ENCODE data around the gene NTNG1. TPM values are rescaled to one million over a fixed set of nuclear protein-coding genes. Genes with fewer than 3 reads are reported as not detected.

Gene NTNG1
- total RNA-seq, 2 donors from 2014 or later, result 2.5 to 2.6 TPM

DNA sequence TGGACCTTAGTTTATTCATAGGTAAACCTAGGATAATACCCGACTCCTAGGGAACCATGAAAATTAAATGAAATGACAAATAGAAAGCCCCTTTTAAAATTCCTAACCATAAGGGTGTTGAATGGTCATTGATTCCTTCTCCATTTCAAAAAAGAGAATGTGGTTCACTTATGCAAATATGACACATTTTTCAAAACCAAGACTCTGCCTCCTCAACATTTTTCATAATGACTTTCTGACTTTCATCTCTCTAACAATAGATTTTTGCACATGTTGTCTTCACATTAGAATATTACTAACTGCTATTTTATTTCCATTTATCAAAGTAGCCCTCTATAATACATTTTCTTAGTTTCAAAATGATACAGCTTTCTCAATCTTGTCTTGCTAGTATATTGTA, 169.1 kb downstream of the NTNG1 start:
- DNase-seq, result no peak
- H3K4me1 Mint-ChIP-seq, result no peaks in the 10 kb centered on the region
- TF ChIP-seq, protein P1, sequence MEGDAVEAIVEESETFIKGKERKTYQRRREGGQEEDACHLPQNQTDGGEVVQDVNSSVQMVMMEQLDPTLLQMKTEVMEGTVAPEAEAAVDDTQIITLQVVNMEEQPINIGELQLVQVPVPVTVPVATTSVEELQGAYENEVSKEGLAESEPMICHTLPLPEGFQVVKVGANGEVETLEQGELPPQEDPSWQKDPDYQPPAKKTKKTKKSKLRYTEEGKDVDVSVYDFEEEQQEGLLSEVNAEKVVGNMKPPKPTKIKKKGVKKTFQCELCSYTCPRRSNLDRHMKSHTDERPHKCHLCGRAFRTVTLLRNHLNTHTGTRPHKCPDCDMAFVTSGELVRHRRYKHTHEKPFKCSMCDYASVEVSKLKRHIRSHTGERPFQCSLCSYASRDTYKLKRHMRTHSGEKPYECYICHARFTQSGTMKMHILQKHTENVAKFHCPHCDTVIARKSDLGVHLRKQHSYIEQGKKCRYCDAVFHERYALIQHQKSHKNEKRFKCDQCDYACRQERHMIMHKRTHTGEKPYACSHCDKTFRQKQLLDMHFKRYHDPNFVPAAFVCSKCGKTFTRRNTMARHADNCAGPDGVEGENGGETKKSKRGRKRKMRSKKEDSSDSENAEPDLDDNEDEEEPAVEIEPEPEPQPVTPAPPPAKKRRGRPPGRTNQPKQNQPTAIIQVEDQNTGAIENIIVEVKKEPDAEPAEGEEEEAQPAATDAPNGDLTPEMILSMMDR (conservative IDR thresholded peaks at IDR 0.05), result no peak
- no peaks in the 10 kb centered on the region for H3K9me3 Mint-ChIP-seq
- WGBS, 2 experiments (ENCODE audit: insufficient coverage in 1 of 2, insufficient read length in 1 of 2), result 78% methylated on average over 1 of the region's 1 CpG; no CpG with 5 or more reads in 1 of the 2 experiments
- H3K27ac ChIP-seq (ENCODE audit: low read depth, low read length), result no peak overlapping the region
- H3K4me3 Mint-ChIP-seq, result no peak overlapping the region
- H3K36me3 ChIP-seq (ENCODE audit: control insufficient read depth, insufficient read depth, low read length), result no peaks in the 10 kb centered on the region
- H3K9ac ChIP-seq (ENCODE audit: extremely low read depth, low read length, poor library complexity, severe bottlenecking), result no peak overlapping the region
- H3K4me1 ChIP-seq (ENCODE audit: control insufficient read depth, insufficient read depth, low read length), result no peaks in the 10 kb centered on the region
- no peaks in the 10 kb centered on the region for H3K36me3 Mint-ChIP-seq (ENCODE audit: low read depth)
- H3K27me3 Mint-ChIP-seq (ENCODE audit: insufficient read depth), result no peaks in the 10 kb centered on the region
- no peak overlapping the region for H3K4me3 ChIP-seq (ENCODE audit: low read length)
- H3K9me3 ChIP-seq (ENCODE audit: control insufficient read depth, low read length), result no peaks in the 10 kb centered on the region
- H3K27me3 ChIP-seq (ENCODE audit: control insufficient read depth, insufficient read depth, low read length, poor library complexity, severe bottlenecking), result no peaks in the 10 kb centered on the region
- H3K27ac Mint-ChIP-seq, result no peak overlapping the region

DNA sequence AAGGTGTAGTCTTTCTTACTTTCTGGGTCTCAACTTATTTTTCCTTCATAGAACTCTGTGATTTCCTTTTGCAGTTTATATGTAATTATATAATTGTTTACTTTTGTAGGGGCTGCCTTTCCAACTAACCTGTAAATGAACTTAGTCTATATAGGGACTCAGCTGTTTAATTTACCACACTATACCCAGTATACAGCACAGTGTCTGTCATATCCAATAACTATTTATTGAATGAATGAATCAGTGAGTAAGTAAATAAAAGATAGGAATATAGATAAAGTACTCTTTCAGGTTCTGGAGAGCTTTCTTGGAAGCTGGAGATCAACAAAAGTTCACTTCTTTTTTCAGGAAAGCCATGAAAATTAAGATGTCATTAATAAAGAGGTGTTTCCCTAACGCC, 174.8 kb downstream of the NTNG1 start:
- Mint-ChIP-seq H3K27ac (no peak overlapping the region), H3K4me1 (no peaks in the 10 kb centered on the region)

DNA sequence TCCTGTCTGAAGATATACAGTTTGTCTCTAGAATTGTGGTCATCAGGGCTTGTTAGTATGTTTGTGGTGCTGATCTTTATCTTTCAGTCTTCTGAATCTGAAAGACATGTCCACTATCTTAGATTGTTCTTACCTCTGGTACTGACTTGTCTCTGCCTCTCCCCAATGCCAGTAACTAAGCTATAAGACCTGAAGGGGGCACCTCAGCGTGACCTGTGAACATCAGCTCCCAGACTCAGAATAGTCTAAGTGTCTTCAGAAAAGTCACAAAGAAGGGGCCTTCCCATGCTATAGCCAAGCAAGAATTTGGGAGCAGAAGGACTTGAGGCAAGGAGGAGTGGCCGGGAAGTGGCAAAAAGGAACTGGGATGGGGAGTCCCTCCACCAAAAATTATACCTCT, 178.1 kb downstream of the NTNG1 start:
- TF ChIP-seq, protein P1 (conservative IDR thresholded peaks at IDR 0.05), result peak; percentile 67
- Mint-ChIP-seq H3K27me3 (ENCODE audit: insufficient read depth) (peaks cover 32% of the 10 kb centered on the region), H3K27ac (no peak overlapping the region), H3K4me1 (peaks cover 6% of the 10 kb centered on the region), H3K4me3 (no peak overlapping the region), H3K9me3 (no peaks in the 10 kb centered on the region), H3K36me3 (ENCODE audit: low read depth) (no peaks in the 10 kb centered on the region)
- Histone ChIP-seq H3K4me3 (ENCODE audit: low read length) (no peak overlapping the region), H3K9me3 (ENCODE audit: control insufficient read depth, low read length) (no peaks in the 10 kb centered on the region), H3K36me3 (ENCODE audit: control insufficient read depth, insufficient read depth, low read length) (no peaks in the 10 kb centered on the region), H3K27me3 (ENCODE audit: control insufficient read depth, insufficient read depth, low read length, poor library complexity, severe bottlenecking) (peaks cover 33% of the 10 kb centered on the region), H3K27ac (ENCODE audit: low read depth, low read length) (no peak overlapping the region), H3K4me1 (ENCODE audit: control insufficient read depth, insufficient read depth, low read length) (peaks cover 6% of the 10 kb centered on the region), H3K9ac (ENCODE audit: extremely low read depth, low read length, poor library complexity, severe bottlenecking) (no peak overlapping the region)
- 94% methylated on average over 2 of the region's 2 CpGs for WGBS, 2 experiments (ENCODE audit: insufficient coverage in 1 of 2, insufficient read length in 1 of 2)
- peak; percentile 58 for DNase-seq

More for the DNA sequence above, 174.8 kb downstream of the NTNG1 start:
- Histone ChIP-seq H3K27me3 (ENCODE audit: control insufficient read depth, insufficient read depth, low read length, poor library complexity, severe bottlenecking) (peaks cover 7% of the 10 kb centered on the region), H3K9me3 (ENCODE audit: control insufficient read depth, low read length) (no peaks in the 10 kb centered on the region), H3K9ac (ENCODE audit: extremely low read depth, low read length, poor library complexity, severe bottlenecking) (no peak overlapping the region), H3K4me1 (ENCODE audit: control insufficient read depth, insufficient read depth, low read length) (no peaks in the 10 kb centered on the region), H3K4me3 (ENCODE audit: low read length) (no peak overlapping the region), H3K36me3 (ENCODE audit: control insufficient read depth, insufficient read depth, low read length) (no peaks in the 10 kb centered on the region), H3K27ac (ENCODE audit: low read depth, low read length) (no peak overlapping the region)
- no peak overlapping the region for H3K4me3 Mint-ChIP-seq
- TF ChIP-seq, protein P1 (conservative IDR thresholded peaks at IDR 0.05), result no peak
- no peak for DNase-seq
- H3K27me3 Mint-ChIP-seq (ENCODE audit: insufficient read depth), result peaks cover 9% of the 10 kb centered on the region
- WGBS, 2 experiments (ENCODE audit: insufficient coverage in 1 of 2, insufficient read length in 1 of 2), result 0% methylated on average over 1 of the region's 1 CpG
- no peaks in the 10 kb centered on the region for H3K36me3 Mint-ChIP-seq (ENCODE audit: low read depth)
- no peaks in the 10 kb centered on the region for H3K9me3 Mint-ChIP-seq
